ENCODE measurements around the gene IRF2BPL.

GRCh38 chr14:77014734-77015133 is 13.8 kb downstream of the IRF2BPL start:
- TF ChIP-seq, protein P1, sequence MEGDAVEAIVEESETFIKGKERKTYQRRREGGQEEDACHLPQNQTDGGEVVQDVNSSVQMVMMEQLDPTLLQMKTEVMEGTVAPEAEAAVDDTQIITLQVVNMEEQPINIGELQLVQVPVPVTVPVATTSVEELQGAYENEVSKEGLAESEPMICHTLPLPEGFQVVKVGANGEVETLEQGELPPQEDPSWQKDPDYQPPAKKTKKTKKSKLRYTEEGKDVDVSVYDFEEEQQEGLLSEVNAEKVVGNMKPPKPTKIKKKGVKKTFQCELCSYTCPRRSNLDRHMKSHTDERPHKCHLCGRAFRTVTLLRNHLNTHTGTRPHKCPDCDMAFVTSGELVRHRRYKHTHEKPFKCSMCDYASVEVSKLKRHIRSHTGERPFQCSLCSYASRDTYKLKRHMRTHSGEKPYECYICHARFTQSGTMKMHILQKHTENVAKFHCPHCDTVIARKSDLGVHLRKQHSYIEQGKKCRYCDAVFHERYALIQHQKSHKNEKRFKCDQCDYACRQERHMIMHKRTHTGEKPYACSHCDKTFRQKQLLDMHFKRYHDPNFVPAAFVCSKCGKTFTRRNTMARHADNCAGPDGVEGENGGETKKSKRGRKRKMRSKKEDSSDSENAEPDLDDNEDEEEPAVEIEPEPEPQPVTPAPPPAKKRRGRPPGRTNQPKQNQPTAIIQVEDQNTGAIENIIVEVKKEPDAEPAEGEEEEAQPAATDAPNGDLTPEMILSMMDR (IDR thresholded peaks at IDR 0.05; ENCODE audit: low read length), result no peak
- no peak for TF ChIP-seq EZH2 (IDR thresholded peaks at IDR 0.05; ENCODE audit: borderline replicate concordance, low read length)
